CD14-positive monocyte (primary cell): Measurements from ENCODE around the gene ADRM1. TPM values are rescaled to one million over a fixed set of nuclear protein-coding genes. Genes with fewer than 3 reads are reported as not detected.

ENCODE experiments used
- DNase-seq, 3 donors: peaks; one replicate each; pipeline ENCODE4 v3.0.0-alpha.2; 2011 to 2022
- H2AFZ ChIP-seq: 2 replicates; pipeline ENCODE4 v1.6.0; 2012; ENCODE audit warnings: mild to moderate bottlenecking, low read depth, low read length, inconsistent platforms; ENCODE audit not compliant: insufficient read depth, poor library complexity, severe bottlenecking
- H3K27ac ChIP-seq, 2 donors: 1 replicate in 1 of 2; 2 replicates in 1 of 2; pipeline ENCODE4 v1.5.1; 2012 to 2013; ENCODE audit warnings: low read length in 2 of 2, control low read depth in 1 of 2, inconsistent platforms in 1 of 2, low read depth in 1 of 2, mild to moderate bottlenecking in 1 of 2
- H3K27me3 ChIP-seq, 2 donors: one replicate each; pipeline versions ENCODE4 v1.6.0 to v1.6.1; 2011 to 2013; ENCODE audit warnings: low read length in 2 of 2; ENCODE audit not compliant: control insufficient read depth in 2 of 2, insufficient read depth in 2 of 2
- H3K36me3 ChIP-seq, 2 donors: replicated peaks in 1 of 2; 1 replicate in 1 of 2; 2 replicates in 1 of 2; pipeline versions ENCODE4 v1.5.1 to v1.6.1; 2012 to 2013; ENCODE audit warnings: low read length in 2 of 2, control low read depth in 1 of 2, inconsistent platforms in 1 of 2, mild to moderate bottlenecking in 1 of 2; ENCODE audit not compliant: insufficient read depth in 2 of 2, control insufficient read depth in 1 of 2
- H3K4me1 ChIP-seq, 2 donors: 1 replicate in 1 of 2; 2 replicates in 1 of 2; pipeline versions ENCODE4 v1.5.1 to v1.6.1; 2012 to 2013; ENCODE audit warnings: low read length in 2 of 2, control low read depth in 1 of 2, inconsistent platforms in 1 of 2, mild to moderate bottlenecking in 1 of 2, moderate library complexity in 1 of 2; ENCODE audit not compliant: insufficient read depth in 2 of 2, control insufficient read depth in 1 of 2
- H3K4me2 ChIP-seq: replicated peaks from 2 replicates; pipeline ENCODE3; 2012; ENCODE audit warnings: low read length, moderate library complexity, mild to moderate bottlenecking; ENCODE audit not compliant: poor library complexity, severe bottlenecking; ENCODE audit errors: extremely low read depth
- H3K4me3 ChIP-seq, 3 experiments: fragments of 200-600 bp in 1 of 3; sonication (generic) in 1 of 3; replicated peaks in 1 of 3; 1 replicate in 2 of 3; 2 replicates in 1 of 3; pipeline ENCODE4 v1.5.1; 2011 to 2013; ENCODE audit warnings: low read length in 3 of 3, mild to moderate bottlenecking in 3 of 3, control low read depth in 2 of 3, low read depth in 2 of 3, inconsistent platforms in 1 of 3, moderate library complexity in 1 of 3
- H3K79me2 ChIP-seq: 2 replicates; pipeline ENCODE4 v1.6.0; 2012; ENCODE audit warnings: mild to moderate bottlenecking, control low read depth, inconsistent platforms, low read length, moderate library complexity; ENCODE audit not compliant: insufficient read depth
- H3K9ac ChIP-seq: 2 replicates; pipeline ENCODE4 v1.6.0; 2017; ENCODE audit warnings: low read length, mild to moderate bottlenecking; ENCODE audit not compliant: insufficient read depth, poor library complexity, severe bottlenecking
- H3K9me3 ChIP-seq, 2 donors: replicated peaks in 1 of 2; 1 replicate in 1 of 2; 2 replicates in 1 of 2; pipeline versions ENCODE4 v1.5.1 to v1.6.1; 2012 to 2013; ENCODE audit warnings: low read length in 2 of 2, control low read depth in 1 of 2; ENCODE audit not compliant: control insufficient read depth in 1 of 2, insufficient read depth in 1 of 2
- H4K20me1 ChIP-seq: 2 replicates; pipeline ENCODE4 v1.6.0; 2012; ENCODE audit warnings: mild to moderate bottlenecking, low read length, control low read depth, moderate library complexity; ENCODE audit not compliant: insufficient read depth
- H3K27ac Mint-ChIP-seq, 7 donors: one replicate each; pipeline ENCODE4 v1.8.0; 2020; ENCODE audit warnings: mild to moderate bottlenecking in 7 of 7, mixed read lengths in 7 of 7, moderate library complexity in 6 of 7, inconsistent platforms in 2 of 7
- H3K27me3 Mint-ChIP-seq, 3 donors: one replicate each; pipeline ENCODE4 v1.8.0; 2021 to 2022; ENCODE audit warnings: low read depth in 3 of 3, mild to moderate bottlenecking in 3 of 3, mixed read lengths in 3 of 3, moderate library complexity in 3 of 3, inconsistent platforms in 1 of 3
- H3K36me3 Mint-ChIP-seq, 2 donors: one replicate each; pipeline ENCODE4 v1.8.0; 2020; ENCODE audit warnings: mixed read lengths in 2 of 2, inconsistent platforms in 1 of 2, mild to moderate bottlenecking in 1 of 2
- H3K4me1 Mint-ChIP-seq: one replicate; pipeline ENCODE4 v1.8.0; 2020; ENCODE audit warnings: mild to moderate bottlenecking, mixed read lengths
- H3K4me3 Mint-ChIP-seq, 2 donors: one replicate each; pipeline ENCODE4 v1.8.0; 2020; ENCODE audit warnings: mild to moderate bottlenecking in 2 of 2, mixed read lengths in 2 of 2, moderate library complexity in 1 of 2
- H3K9me3 Mint-ChIP-seq, 7 donors: one replicate each; pipeline ENCODE4 v1.8.0; 2020 to 2022; ENCODE audit warnings: mixed read lengths in 7 of 7, mild to moderate bottlenecking in 6 of 7, moderate library complexity in 6 of 7, inconsistent platforms in 2 of 7
- WGBS: methylation state at CpG from one replicate; pipeline ENCODE4 v1.1.5; 2013; ENCODE audit warnings: missing lambda C conversion rate; ENCODE audit not compliant: insufficient coverage; 5-methylcytosine and 5-hydroxymethylcytosine counted together
- intact Hi-C, 2 donors: fragments of 100-400 bp; cut with micrococcal nuclease; formaldehyde crosslinking; loops; one replicate each; pipeline versions ENCODE4 v1.15.0 to v1.15.1; 2023
- polyA plus RNA-seq, 3 donors: library from polyadenylated mRNA; depleted of rRNA in 1 of 3; unstranded in 2 of 3; stranded (reverse) in 1 of 3; fragments of 300-500 nt in 2 of 3; fragments of >200 nt in 1 of 3; fragmentation: Illumina TruSeq in 2 of 3; gene quantifications; 1 replicate in 2 of 3; 2 replicates in 1 of 3; pipeline ENCODE4 v1.2.3, GENCODE V29; 2012 to 2021
- TF ChIP-seq, protein P1 (sequence below): fragments of 200-600 bp; IDR thresholded peaks from one replicate; pipeline ENCODE4 v1.8.0; 2022; ENCODE audit warnings: antibody characterized with exemption, mild to moderate bottlenecking

The ADRM1 gene
- polyA plus RNA-seq, 3 donors = 63.3 to 81.5 (median 72.5) TPM

DNA sequence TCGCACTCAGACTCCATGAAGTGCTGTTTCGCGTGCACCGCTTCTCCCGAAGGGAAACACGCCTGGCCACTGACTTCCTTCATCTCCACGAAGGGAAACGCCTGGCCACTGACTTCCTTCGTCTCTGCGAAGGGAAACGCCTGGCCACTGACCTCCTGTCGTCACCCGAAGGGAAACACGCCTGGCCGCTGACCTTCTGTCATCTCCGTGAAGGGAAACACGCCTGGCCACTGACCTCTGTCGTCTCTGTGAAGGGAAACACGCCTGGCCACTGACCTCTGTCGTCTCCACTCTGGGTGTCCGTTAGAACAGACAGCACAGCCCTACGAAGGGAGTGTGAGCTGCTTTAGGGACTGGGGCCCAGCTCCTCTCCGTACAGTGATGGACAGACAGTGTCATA, 17.1 kb upstream of the ADRM1 start:
- TF ChIP-seq, protein P1, sequence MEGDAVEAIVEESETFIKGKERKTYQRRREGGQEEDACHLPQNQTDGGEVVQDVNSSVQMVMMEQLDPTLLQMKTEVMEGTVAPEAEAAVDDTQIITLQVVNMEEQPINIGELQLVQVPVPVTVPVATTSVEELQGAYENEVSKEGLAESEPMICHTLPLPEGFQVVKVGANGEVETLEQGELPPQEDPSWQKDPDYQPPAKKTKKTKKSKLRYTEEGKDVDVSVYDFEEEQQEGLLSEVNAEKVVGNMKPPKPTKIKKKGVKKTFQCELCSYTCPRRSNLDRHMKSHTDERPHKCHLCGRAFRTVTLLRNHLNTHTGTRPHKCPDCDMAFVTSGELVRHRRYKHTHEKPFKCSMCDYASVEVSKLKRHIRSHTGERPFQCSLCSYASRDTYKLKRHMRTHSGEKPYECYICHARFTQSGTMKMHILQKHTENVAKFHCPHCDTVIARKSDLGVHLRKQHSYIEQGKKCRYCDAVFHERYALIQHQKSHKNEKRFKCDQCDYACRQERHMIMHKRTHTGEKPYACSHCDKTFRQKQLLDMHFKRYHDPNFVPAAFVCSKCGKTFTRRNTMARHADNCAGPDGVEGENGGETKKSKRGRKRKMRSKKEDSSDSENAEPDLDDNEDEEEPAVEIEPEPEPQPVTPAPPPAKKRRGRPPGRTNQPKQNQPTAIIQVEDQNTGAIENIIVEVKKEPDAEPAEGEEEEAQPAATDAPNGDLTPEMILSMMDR = no peak
- Histone ChIP-seq H3K4me1 (no peaks in the 10 kb centered on the region), H3K9me3 (no peaks in the 10 kb centered on the region), H3K9ac (no peak overlapping the region), H3K4me3 (no peak overlapping the region), H2AFZ (no peak overlapping the region), H4K20me1 (no peaks in the 10 kb centered on the region), H3K79me2 (no peaks in the 10 kb centered on the region), H3K27me3 (no peaks in the 10 kb centered on the region), H3K4me2 (no peak overlapping the region), H3K27ac (no peak overlapping the region), H3K36me3 (peaks cover 74 to 94% of the 10 kb centered on the region in 2 donors)
- no peak overlapping the region for H3K4me3 Mint-ChIP-seq
- intact Hi-C loops = no loop called here
- H3K4me1 Mint-ChIP-seq = no peaks in the 10 kb centered on the region
- H3K36me3 Mint-ChIP-seq = peaks cover 71 to 87% of the 10 kb centered on the region in 2 donors
- DNase-seq = no peak
- H3K27me3 Mint-ChIP-seq = no peaks in the 10 kb centered on the region
- 74% methylated on average over 22 of the region's 23 CpGs for WGBS
- H3K27ac Mint-ChIP-seq = peak overlapping the region in 2 of 7 donors; percentile 50 to 66
- H3K9me3 Mint-ChIP-seq = peaks cover 0 to 3% (median 0%) of the 10 kb centered on the region in 7 donors

- intact Hi-C loops = no loop called here
- Histone ChIP-seq H3K27ac (no peak overlapping the region), H2AFZ (no peak overlapping the region), H3K79me2 (no peaks in the 10 kb centered on the region), H3K4me1 (no peaks in the 10 kb centered on the region), H3K9ac (no peak overlapping the region), H3K36me3 (peaks cover 73 to 94% of the 10 kb centered on the region in 2 donors), H3K27me3 (no peaks in the 10 kb centered on the region), H3K9me3 (no peaks in the 10 kb centered on the region), H3K4me2 (no peak overlapping the region), H4K20me1 (no peaks in the 10 kb centered on the region), H3K4me3 (no peak overlapping the region)
- Mint-ChIP-seq H3K27ac (peak overlapping the region in 1 of 7 donors; percentile 7), H3K27me3 (no peaks in the 10 kb centered on the region), H3K9me3 (peaks cover 0 to 3% (median 0%) of the 10 kb centered on the region in 7 donors), H3K4me1 (no peaks in the 10 kb centered on the region), H3K36me3 (peaks cover 70 to 87% of the 10 kb centered on the region in 2 donors), H3K4me3 (no peak overlapping the region)
- no peak for DNase-seq
- TF ChIP-seq, protein P1 = no peak
- WGBS = over 99% methylated on average over 23 of the region's 25 CpGs
Observed at GRCh38 chr20:62286493-62287064, 16.2 kb upstream of the ADRM1 start.
